ENCODE measurements around the gene RSPH1.

RSPH1 gene

GRCh38 chr21:42441963-42442362, 54.1 kb downstream of the RSPH1 start:
- H3K36me3 ChIP-seq (ENCODE audit: control insufficient read depth, insufficient read depth, low read length) = no peaks in the 10 kb centered on the region
- H3K27ac ChIP-seq (ENCODE audit: low read depth, low read length) = no peak overlapping the region
- H3K27me3 ChIP-seq (ENCODE audit: control insufficient read depth, insufficient read depth, low read length) = no peaks in the 10 kb centered on the region
- no peaks in the 10 kb centered on the region for H3K4me1 ChIP-seq (ENCODE audit: control insufficient read depth, insufficient read depth, low read length)
- H3K9ac ChIP-seq (ENCODE audit: low read length) = no peak overlapping the region
- H3K4me3 ChIP-seq (ENCODE audit: low read length) = no peak overlapping the region

DNA sequence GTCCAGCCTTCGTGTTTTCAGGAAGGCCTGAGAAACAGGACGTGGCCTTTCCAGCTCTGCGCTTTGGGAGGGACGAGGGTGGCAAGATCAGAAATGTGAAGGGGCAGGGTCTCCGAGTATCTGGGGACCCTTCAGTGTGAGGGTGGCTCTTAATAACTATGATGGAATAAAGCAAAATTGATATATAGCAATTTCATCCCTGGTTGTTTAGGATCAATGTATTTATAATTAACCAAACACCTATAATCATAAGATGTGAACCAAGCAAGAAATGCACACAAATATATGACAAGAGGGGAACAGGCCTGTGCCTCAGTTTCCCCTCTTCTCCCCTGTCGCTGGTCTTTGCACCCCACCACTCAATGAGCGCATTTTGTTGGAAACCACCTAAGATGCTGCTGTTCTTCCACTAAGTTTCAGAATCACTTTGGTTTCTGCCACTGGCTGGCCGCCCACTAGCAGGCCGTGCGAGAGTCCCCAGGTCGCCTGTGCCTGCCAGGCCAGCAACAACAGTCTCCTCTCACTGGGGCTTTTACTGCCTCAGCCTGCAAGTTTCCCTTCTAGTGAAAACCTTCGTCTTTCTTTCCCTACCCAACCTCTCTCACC, 55.7 kb downstream of the RSPH1 start:
- Histone ChIP-seq H3K27me3 (ENCODE audit: control insufficient read depth, insufficient read depth, low read length) (no peaks in the 10 kb centered on the region), H3K4me1 (ENCODE audit: control insufficient read depth, insufficient read depth, low read length) (no peaks in the 10 kb centered on the region), H3K27ac (ENCODE audit: low read depth, low read length) (no peak overlapping the region), H3K4me3 (ENCODE audit: low read length) (no peak overlapping the region), H3K9ac (ENCODE audit: low read length) (no peak overlapping the region), H3K36me3 (ENCODE audit: control insufficient read depth, insufficient read depth, low read length) (no peaks in the 10 kb centered on the region)

DNA sequence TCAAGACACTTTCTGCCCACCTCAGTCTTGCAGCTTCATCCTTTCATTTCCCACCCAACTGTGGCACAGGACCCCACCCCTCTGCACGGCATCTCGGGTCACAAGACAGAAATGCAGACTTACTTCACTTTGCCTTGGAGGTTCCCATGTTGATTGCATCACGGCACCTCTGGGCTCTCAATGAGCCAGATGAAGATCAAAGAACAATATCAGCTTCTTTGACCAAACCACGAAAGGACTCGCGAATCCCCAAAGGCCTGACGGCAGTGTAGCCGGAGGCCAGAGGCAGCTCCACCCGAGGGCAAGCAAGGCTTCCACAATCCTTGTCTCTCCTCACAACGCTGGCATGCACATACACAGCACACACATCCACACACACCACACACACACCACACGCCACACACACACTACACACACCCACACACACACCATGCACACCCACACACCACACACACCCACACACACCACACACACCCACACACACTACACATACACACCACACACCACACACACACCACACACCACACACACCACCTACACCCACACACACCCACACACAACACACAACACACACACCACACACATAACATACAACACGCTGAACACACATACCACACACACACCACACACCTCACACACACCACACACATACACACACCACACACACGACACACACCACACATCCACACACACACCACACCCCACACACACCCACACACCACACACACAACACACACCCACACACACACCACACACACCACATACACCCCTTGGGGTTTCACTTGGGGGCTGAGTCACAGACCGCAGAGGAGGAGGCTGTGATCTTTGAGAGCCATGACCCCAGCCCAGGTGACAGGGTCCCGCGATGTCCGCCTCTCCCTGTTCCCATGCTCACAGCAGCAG, 56.5 kb downstream of the RSPH1 start:
- Histone ChIP-seq H3K4me3 (ENCODE audit: low read length) (no peak overlapping the region), H3K27me3 (ENCODE audit: control insufficient read depth, insufficient read depth, low read length) (no peaks in the 10 kb centered on the region), H3K36me3 (ENCODE audit: control insufficient read depth, insufficient read depth, low read length) (no peaks in the 10 kb centered on the region), H3K9ac (ENCODE audit: low read length) (no peak overlapping the region), H3K4me1 (ENCODE audit: control insufficient read depth, insufficient read depth, low read length) (no peaks in the 10 kb centered on the region), H3K27ac (ENCODE audit: low read depth, low read length) (no peak overlapping the region)

- no peaks in the 10 kb centered on the region for H3K4me1 ChIP-seq (ENCODE audit: control insufficient read depth, insufficient read depth, low read length)
- no peaks in the 10 kb centered on the region for H3K27me3 ChIP-seq (ENCODE audit: control insufficient read depth, insufficient read depth, low read length)
- H3K27ac ChIP-seq (ENCODE audit: low read depth, low read length) = no peak overlapping the region
- no peak overlapping the region for H3K9ac ChIP-seq (ENCODE audit: low read length)
- no peaks in the 10 kb centered on the region for H3K36me3 ChIP-seq (ENCODE audit: control insufficient read depth, insufficient read depth, low read length)
- no peak overlapping the region for H3K4me3 ChIP-seq (ENCODE audit: low read length)
Measured at GRCh38 chr21:42438316-42439205, 57.5 kb downstream of the RSPH1 start.

- H3K9ac ChIP-seq (ENCODE audit: low read length) = no peak overlapping the region
- H3K36me3 ChIP-seq (ENCODE audit: control insufficient read depth, insufficient read depth, low read length) = no peaks in the 10 kb centered on the region
- H3K27ac ChIP-seq (ENCODE audit: low read depth, low read length) = no peak overlapping the region
- no peak overlapping the region for H3K4me3 ChIP-seq (ENCODE audit: low read length)
- no peaks in the 10 kb centered on the region for H3K27me3 ChIP-seq (ENCODE audit: control insufficient read depth, insufficient read depth, low read length)
- no peaks in the 10 kb centered on the region for H3K4me1 ChIP-seq (ENCODE audit: control insufficient read depth, insufficient read depth, low read length)
Measured at GRCh38 chr21:42437786-42438185, 58.2 kb downstream of the RSPH1 start.

DNA sequence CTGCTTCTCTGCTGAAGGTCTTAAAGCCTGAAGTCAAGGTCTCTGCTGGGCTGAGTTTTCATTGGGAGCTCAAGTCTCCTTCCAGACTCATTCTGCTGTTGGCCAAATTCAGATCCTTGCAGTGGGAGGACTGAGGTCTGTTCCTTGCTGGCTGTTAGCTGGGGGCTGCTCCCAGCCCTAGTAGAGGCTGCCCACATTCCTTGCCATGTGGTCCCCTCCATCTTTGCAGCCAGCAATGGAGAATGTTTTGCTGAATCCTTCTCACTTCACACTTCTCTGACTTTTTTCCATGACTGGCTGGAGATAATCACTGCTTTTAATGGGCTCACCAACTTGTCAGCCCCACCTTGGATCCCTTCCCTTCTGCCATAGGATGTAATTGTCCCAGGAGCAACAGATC, 59.1 kb downstream of the RSPH1 start:
- Histone ChIP-seq H3K9ac (ENCODE audit: low read length) (no peak overlapping the region), H3K27ac (ENCODE audit: low read depth, low read length) (no peak overlapping the region), H3K27me3 (ENCODE audit: control insufficient read depth, insufficient read depth, low read length) (no peaks in the 10 kb centered on the region), H3K4me3 (ENCODE audit: low read length) (no peak overlapping the region), H3K36me3 (ENCODE audit: control insufficient read depth, insufficient read depth, low read length) (no peaks in the 10 kb centered on the region), H3K4me1 (ENCODE audit: control insufficient read depth, insufficient read depth, low read length) (no peaks in the 10 kb centered on the region)

- Histone ChIP-seq H3K36me3 (ENCODE audit: control insufficient read depth, insufficient read depth, low read length) (no peaks in the 10 kb centered on the region), H3K4me1 (ENCODE audit: control insufficient read depth, insufficient read depth, low read length) (no peaks in the 10 kb centered on the region), H3K27ac (ENCODE audit: low read depth, low read length) (no peak overlapping the region), H3K9ac (ENCODE audit: low read length) (no peak overlapping the region), H3K27me3 (ENCODE audit: control insufficient read depth, insufficient read depth, low read length) (no peaks in the 10 kb centered on the region), H3K4me3 (ENCODE audit: low read length) (no peak overlapping the region)
Measured at GRCh38 chr21:42435833-42436232, 60.2 kb downstream of the RSPH1 start.

DNA sequence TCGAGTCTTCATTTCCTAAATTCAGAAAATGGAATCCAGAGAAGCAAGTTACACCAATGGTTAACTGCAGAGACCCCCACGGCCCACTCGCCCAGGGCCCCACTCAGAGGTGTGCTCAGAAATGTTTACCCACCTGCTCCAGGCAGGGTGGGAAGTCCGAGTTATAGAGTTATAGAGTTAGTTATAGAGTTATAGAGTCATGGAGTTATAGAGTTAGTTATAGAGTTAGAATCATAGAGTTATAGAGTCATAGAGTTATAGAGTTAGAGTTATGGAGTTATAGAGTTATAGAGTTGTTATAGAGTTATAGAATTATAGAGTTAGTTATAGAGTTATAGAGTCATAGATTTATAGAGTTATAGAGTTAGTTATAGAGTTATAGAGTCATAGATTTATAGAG, 60.6 kb downstream of the RSPH1 start:
- Histone ChIP-seq H3K9ac (ENCODE audit: low read length) (no peak overlapping the region), H3K4me3 (ENCODE audit: low read length) (no peak overlapping the region), H3K27me3 (ENCODE audit: control insufficient read depth, insufficient read depth, low read length) (no peaks in the 10 kb centered on the region), H3K4me1 (ENCODE audit: control insufficient read depth, insufficient read depth, low read length) (no peaks in the 10 kb centered on the region), H3K36me3 (ENCODE audit: control insufficient read depth, insufficient read depth, low read length) (no peaks in the 10 kb centered on the region), H3K27ac (ENCODE audit: low read depth, low read length) (no peak overlapping the region)

DNA sequence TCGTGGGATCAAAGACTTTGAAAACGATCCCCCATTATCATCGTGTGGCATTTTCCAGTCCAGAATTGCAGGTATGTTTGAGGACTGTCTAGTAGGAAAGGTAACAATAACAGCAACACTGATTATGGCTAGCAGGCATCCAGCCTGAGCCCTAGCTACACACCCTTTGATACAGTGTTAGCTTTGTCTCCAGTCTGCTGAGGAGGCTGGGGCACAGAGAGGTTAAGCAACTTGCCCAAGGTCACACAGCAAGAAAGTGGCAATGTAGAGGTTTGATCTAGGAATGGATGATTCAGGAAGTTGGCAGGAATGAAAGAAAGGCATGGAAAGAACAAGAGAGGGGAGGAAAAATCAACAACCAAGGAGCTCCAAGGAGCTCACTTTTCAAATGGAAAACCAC, 61.1 kb downstream of the RSPH1 start:
- Histone ChIP-seq H3K4me3 (ENCODE audit: low read length) (no peak overlapping the region), H3K36me3 (ENCODE audit: control insufficient read depth, insufficient read depth, low read length) (no peaks in the 10 kb centered on the region), H3K27me3 (ENCODE audit: control insufficient read depth, insufficient read depth, low read length) (no peaks in the 10 kb centered on the region), H3K9ac (ENCODE audit: low read length) (no peak overlapping the region), H3K27ac (ENCODE audit: low read depth, low read length) (no peak overlapping the region), H3K4me1 (ENCODE audit: control insufficient read depth, insufficient read depth, low read length) (no peaks in the 10 kb centered on the region)

GRCh38 chr21:42433946-42434551, 62.0 kb downstream of the RSPH1 start:
- no peak overlapping the region for H3K27ac ChIP-seq (ENCODE audit: low read depth, low read length)
- no peaks in the 10 kb centered on the region for H3K4me1 ChIP-seq (ENCODE audit: control insufficient read depth, insufficient read depth, low read length)
- H3K4me3 ChIP-seq (ENCODE audit: low read length) = no peak overlapping the region
- H3K9ac ChIP-seq (ENCODE audit: low read length) = no peak overlapping the region
- no peaks in the 10 kb centered on the region for H3K27me3 ChIP-seq (ENCODE audit: control insufficient read depth, insufficient read depth, low read length)
- H3K36me3 ChIP-seq (ENCODE audit: control insufficient read depth, insufficient read depth, low read length) = no peaks in the 10 kb centered on the region

GRCh38 chr21:42432695-42433094, 63.3 kb downstream of the RSPH1 start:
- Histone ChIP-seq H3K36me3 (ENCODE audit: control insufficient read depth, insufficient read depth, low read length) (no peaks in the 10 kb centered on the region), H3K9ac (ENCODE audit: low read length) (no peak overlapping the region), H3K27ac (ENCODE audit: low read depth, low read length) (no peak overlapping the region), H3K27me3 (ENCODE audit: control insufficient read depth, insufficient read depth, low read length) (no peaks in the 10 kb centered on the region), H3K4me1 (ENCODE audit: control insufficient read depth, insufficient read depth, low read length) (no peaks in the 10 kb centered on the region), H3K4me3 (ENCODE audit: low read length) (no peak overlapping the region)

GRCh38 chr21:42431196-42431595, 64.8 kb downstream of the RSPH1 start:
- Histone ChIP-seq H3K4me1 (ENCODE audit: control insufficient read depth, insufficient read depth, low read length) (no peaks in the 10 kb centered on the region), H3K9ac (ENCODE audit: low read length) (no peak overlapping the region), H3K27me3 (ENCODE audit: control insufficient read depth, insufficient read depth, low read length) (no peaks in the 10 kb centered on the region), H3K4me3 (ENCODE audit: low read length) (no peak overlapping the region), H3K36me3 (ENCODE audit: control insufficient read depth, insufficient read depth, low read length) (no peaks in the 10 kb centered on the region), H3K27ac (ENCODE audit: low read depth, low read length) (no peak overlapping the region)
